DMS 273 treated with DMSO at 0.1 percent for 48 hours (cell line): ENCODE data around the gene BRSK1.

ENCODE experiments used
- DNase-seq: peaks from one replicate; lab custom pipeline; 2025; lab: John Stamatoyannopoulos, UW

Gene BRSK1

GRCh38 chr19:55273978-55274707 lies 9.7 kb upstream of the BRSK1 start:
- DNase-seq = no peak

- DNase-seq = no peak
These were observed 7.7 kb upstream of the BRSK1 start for GRCh38 chr19:55275851-55276719.

- DNase-seq = no peak
These were observed 6.9 kb upstream of the BRSK1 start for GRCh38 chr19:55276720-55277430.

- DNase-seq = no peak
These were observed 6.3 kb upstream of the BRSK1 start for GRCh38 chr19:55277494-55277893.

GRCh38 chr19:55278391-55279135 lies 5.2 kb upstream of the BRSK1 start:
- no peak for DNase-seq

GRCh38 chr19:55279340-55279739 lies 4.5 kb upstream of the BRSK1 start:
- DNase-seq = no peak

GRCh38 chr19:55279770-55280643 lies 3.8 kb upstream of the BRSK1 start, which contains the start of gene HSPBP1:
TSS of gene HSPBP1 (minus strand) at chr19:55280110. CDS start at chr19:55279608, 502 bp downstream.
- DNase-seq = peak; percentile 91

- DNase-seq = no peak
These were observed 735 bp downstream of the BRSK1 start for GRCh38 chr19:55284405-55285058.

GRCh38 chr19:55285229-55285890 lies 1.6 kb downstream of the BRSK1 start:
- DNase-seq = no peak

- DNase-seq = no peak
These were observed 3.7 kb downstream of the BRSK1 start for GRCh38 chr19:55287361-55288079.

- DNase-seq = peak; percentile 46
These were observed 5.5 kb downstream of the BRSK1 start for GRCh38 chr19:55289117-55289796.

- DNase-seq = no peak
These were observed 13.5 kb downstream of the BRSK1 start for GRCh38 chr19:55297267-55297666.

- no peak for DNase-seq
These were observed 16.2 kb downstream of the BRSK1 start for GRCh38 chr19:55299991-55300390.

GRCh38 chr19:55300886-55301458 lies 17.2 kb downstream of the BRSK1 start:
- no peak for DNase-seq

GRCh38 chr19:55301459-55302317 lies 17.9 kb downstream of the BRSK1 start:
- no peak for DNase-seq

GRCh38 chr19:55302318-55302703 lies 18.5 kb downstream of the BRSK1 start:
- DNase-seq = no peak

- no peak for DNase-seq
These were observed 19.7 kb downstream of the BRSK1 start for GRCh38 chr19:55303477-55303876.
